ENCODE data around the gene VGF. TPM values are rescaled to one million over a fixed set of nuclear protein-coding genes. Genes with fewer than 3 reads are reported as not detected.
A peak's percentile ranks its signal among the peaks of the same experiment; 100 is the strongest.
"Not testable (repeated sequence)": the region's sequence is repeated elsewhere in the genome, so short reads cannot be mapped to it uniquely, and the experiment has no call there.

The VGF gene
- 0.16 TPM for polyA plus RNA-seq (2013, experiment 1 of 2; ENCODE audit: insufficient read length)
- polyA plus RNA-seq (2013, experiment 2 of 2; ENCODE audit: insufficient read length): not detected

- DNase-seq: peak; percentile 92
These were observed at the start of gene VGF for GRCh38 chr7:101165075-101165957. TSS of gene VGF (minus strand) at chr7:101165569. CDS start at chr7:101164843, 726 bp downstream.

GRCh38 chr7:101212014-101212413 lies 46.6 kb upstream of the VGF start:
- no peak for DNase-seq

DNA sequence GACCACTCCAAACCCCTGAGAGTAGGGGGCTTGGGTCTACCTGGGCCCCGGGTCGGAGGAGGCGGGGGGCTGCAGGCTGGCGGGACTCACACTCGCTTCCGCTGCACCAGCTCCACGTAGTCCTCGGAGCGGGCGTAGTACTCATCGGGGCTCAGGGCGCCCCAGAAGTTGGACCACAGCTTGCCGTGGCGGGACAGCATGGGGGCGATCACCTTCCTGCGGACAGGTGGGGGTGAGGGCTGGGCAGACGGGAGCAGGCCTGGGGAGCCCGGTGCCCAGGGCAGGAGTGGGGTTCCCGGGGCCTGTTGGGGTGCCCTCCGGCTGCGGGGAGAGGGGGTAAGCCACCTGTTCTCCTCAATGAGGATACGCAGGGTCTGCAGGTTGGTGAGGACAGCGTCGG lies 46.1 kb upstream of the VGF start:
- no peak for DNase-seq

GRCh38 chr7:101210143-101210542 lies 44.8 kb upstream of the VGF start:
- no peak for DNase-seq

- no peak for DNase-seq
These were observed 43.4 kb upstream of the VGF start for GRCh38 chr7:101208794-101209193.

DNA sequence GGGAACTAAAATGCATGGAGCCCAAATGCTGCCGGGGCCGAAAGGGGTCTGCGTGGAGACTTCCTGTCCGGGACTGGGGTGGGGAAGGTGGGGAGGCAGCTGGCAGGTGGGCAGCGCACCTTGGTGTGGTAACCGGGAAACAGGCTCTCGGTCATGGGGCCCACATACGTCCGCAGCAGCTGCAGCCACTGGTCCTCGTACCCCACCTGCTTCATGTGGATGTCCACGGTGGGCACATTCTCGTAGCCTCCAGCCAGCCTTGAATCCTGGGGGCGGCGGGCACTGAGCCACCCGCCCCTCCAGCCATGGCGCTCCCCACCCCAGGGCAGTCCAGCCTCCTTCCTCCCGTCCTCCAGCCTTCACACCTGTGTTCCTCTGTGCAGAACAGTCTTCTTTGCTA lies 42.1 kb upstream of the VGF start:
- DNase-seq: no peak

DNA sequence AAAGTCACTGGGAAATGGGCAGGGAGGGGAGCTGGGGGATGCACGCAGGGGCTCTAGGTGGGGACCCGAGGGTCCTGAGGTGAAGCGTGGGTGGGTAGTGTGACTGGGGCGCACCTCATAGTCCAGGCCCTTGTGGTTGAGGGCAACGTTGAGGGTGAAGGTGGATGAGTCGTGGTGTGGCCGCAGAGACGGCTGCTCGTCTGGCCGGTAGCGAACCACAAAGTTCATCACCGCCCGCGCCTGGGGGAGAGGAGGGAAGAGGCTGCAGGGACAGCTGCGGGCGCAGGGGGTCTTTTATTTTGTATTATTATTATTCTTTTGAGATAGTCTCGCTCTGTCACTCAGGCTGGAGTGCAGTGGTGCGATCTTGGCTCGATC lies 41.3 kb upstream of the VGF start:
- no peak for DNase-seq

- DNase-seq: no peak
These were observed 40.7 kb upstream of the VGF start for GRCh38 chr7:101205901-101206664.

DNA sequence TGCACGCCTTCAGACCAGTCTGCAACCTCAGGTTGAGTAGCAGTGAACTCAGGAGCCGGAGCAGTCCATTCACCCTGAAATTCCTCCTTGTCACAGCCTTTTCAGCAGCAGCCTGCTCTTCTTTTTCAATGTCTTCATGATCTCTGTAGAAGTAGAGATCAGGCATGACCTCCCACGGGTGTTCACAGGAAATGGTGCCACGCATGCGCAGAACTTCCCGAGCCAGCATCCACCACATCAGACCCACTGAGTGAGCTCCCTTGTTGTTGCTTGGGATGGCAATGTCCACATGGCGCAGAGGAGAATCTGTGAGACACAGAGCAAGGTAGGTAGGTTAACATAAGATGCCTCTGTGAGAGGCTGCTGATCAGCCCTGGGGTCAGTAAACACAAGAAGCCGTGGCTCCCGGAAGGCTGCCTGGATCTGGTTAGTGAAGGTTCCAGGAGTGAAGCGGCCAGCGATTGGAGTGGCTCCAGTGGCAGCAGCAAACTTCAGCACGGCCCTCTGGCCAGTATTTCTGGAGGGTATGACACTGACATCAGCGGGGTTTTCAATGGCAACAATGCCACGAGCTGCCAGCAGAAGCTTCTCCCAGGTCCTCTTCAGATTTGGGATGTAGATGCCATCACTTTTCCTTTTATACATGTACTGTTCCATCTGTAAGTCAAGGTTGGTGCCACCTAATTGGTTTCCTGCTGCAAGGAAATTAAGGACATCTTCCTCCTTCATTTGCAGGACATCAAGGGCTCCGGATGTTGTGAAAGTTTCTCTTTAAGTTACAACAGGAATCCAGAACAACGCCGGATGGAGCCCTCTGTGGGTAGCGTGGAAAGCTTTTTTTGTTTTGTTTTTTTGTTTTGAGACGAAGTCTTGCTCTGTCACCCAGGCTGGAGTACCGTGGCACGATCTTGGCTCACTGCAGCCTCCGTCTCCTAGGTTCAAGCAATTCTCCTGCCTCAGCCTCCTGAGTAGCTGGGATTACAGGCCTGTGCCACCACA lies 38.7 kb upstream of the VGF start:
- peak; percentile 13 for DNase-seq

- no peak for DNase-seq
These were observed 37.2 kb upstream of the VGF start for GRCh38 chr7:101202603-101202918.

DNA sequence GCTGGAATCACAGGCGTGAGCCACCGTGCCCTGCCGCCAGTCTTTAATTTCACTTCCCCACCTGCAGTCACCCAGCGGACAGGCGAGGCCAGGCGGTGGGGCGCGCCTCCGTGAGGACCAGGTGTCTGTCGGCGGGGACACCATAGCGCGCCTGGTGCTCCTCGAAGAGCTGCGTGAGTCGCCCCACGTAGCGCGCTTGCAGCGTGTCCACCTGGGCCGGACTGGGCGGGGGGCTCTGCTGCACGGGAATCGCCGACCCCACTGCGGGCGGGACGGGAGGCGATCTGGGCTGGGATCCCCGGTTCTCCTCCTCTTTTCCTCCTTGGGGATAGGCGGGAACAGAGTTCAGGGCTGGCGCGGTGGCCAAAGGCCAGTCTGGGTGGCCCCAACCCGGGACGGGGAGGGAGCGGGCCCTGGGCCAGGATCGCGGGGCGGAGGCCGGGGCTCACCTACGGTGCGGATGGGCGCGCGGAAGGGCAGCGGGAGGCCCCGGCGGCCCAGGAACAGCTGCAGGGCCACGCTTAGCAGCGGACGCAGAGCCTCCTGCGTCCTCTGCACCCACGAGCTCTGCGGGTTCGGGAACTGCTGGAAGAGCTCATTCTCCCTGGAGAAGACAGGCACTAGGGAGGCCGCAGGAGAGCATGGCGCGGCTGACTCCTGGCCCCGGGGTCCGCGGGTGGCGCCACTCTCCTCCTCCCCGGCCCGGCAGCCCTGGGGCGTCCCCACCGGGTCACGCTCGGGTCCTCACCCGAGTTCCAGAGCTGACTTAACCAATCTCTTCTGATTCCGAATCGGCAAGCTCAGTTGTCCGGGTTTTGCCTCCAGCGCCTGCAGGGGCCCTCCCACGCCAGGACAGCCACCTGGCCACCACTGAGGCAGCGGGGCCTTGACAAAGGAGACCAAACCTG lies 36.6 kb upstream of the VGF start:
- no peak for DNase-seq

- no peak for DNase-seq
These were observed 35.7 kb upstream of the VGF start, which contains the start of gene MOGAT3 for GRCh38 chr7:101200862-101201599. TSS of gene MOGAT3 (minus strand) at chr7:101201036. CDS start at chr7:101200854, 182 bp downstream.

GRCh38 chr7:101200504-101200861 lies 35.1 kb upstream of the VGF start:
- no peak for DNase-seq

GRCh38 chr7:101199522-101199921 lies 34.2 kb upstream of the VGF start:
- not testable (repeated sequence) for DNase-seq

- no peak for DNase-seq
These were observed 33.1 kb upstream of the VGF start for GRCh38 chr7:101198476-101198875.

DNA sequence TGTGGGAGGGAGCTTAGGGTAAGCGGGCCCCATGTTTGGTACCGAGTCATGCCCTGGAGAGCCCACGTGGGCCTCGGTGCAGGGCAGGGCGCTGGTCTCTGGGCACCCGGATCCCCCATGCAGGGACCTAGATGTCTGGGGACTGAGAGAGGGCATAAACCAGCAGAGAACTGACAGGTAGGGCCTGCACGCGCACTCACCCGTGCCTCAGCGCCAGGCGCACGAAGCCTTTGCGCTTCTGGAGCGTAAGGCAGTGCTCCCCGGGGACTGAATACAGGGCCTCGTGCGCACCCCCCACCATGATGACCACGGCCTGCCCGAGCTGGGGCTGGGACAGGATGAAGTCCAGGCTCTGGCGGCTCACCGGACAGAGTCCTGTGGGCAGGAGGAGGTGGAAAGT lies 32.6 kb upstream of the VGF start:
- no peak for DNase-seq

DNA sequence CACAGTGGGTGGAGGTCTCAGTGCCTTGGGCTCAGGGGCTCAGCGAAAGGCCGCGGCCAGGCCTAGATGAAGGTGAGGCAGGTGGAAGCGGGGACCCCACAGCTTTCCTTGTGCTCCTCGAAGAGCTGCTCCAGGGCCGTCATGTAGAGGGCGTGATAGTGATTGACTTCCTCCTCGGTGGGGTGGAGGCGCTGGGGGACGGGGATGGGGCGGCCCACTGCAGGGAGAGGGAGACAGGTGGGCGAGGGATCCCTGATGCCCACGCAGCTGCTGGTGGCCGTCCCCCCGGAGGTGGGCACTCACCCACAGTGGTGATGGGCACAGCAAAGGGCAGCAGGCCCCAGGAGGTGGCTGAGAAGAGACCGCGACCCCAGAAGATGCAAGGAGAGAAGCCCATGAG lies 30.5 kb upstream of the VGF start:
- no peak for DNase-seq

GRCh38 chr7:101189109-101189508 lies 23.7 kb upstream of the VGF start:
- no peak for DNase-seq

DNA sequence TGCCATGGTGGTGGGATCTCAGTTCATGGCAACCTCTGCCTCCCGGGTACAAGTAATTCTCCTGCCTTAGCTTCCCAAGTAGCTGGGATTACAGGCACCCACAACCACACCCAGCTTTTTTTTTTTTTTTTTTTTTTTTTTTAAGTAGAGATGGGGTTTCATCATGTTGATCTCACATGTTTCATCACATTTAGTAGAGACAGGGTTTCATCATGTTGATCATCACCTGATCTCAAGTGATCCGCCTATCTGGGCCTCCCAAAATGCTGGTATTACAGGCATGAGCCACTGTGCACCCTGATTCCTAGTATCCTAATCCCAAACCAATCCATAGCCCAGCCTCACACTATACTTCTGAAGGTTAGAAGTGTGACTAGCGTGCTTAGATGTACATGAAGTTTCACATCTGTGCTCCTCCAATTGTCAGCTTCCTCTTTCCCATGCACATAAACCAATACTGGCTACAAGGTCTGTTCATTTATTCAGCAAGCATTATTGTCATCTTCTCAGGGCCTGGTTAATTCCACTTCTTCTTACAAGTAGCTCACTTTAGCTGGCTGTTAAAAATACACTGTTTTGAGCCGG lies 21.6 kb upstream of the VGF start:
- DNase-seq: no peak

DNA sequence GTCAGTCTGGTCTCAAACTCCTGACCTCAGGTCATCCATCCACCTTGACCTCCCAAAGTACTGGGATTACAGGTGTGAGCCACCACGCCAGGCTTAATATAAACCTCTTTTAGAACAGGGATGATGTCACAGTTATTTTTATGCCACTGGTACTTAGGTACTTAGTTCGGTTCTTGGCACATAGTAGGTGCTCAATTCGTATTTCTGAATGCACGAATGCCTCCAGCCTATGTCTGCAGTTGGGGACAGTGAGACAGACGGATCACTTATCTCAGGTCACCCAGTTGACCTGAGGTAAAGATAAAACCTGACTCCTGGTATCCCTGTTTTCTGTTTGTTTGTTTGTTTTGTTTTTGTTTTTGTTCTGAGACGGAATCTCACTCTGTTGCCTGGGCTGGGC lies 20.8 kb upstream of the VGF start:
- DNase-seq: no peak

All from fibroblast of skin of back (primary cell).